Heart right ventricle (tissue), 16 donors: Measurements from ENCODE around the gene SLC7A9. TPM values are rescaled to one million over a fixed set of nuclear protein-coding genes. Genes with fewer than 3 reads are reported as not detected.

Experiments
- ATAC-seq, 8 donors: fragments of 200-7000 bp; cut with Tn5 transposase; one replicate each; pipeline ENCODE4 v1.9.1; 2020; ENCODE audit warnings: mild to moderate bottlenecking in 8 of 8, moderate library complexity in 8 of 8, moderate number of reproducible peaks in 1 of 8
- DNase-seq, 2 donors: peaks; one replicate each; pipeline ENCODE4 v3.0.0-alpha.2; 2020
- H3K27ac ChIP-seq, 10 donors: fragments of 200-600 bp; sonication (generic) in 2 of 10; one replicate each; pipeline versions ENCODE4 v1.5.0 to v1.8.0; 2020 to 2022; ENCODE audit warnings: mild to moderate bottlenecking in 3 of 10
- H3K27me3 ChIP-seq, 7 donors: fragments of 200-600 bp; one replicate each; pipeline ENCODE4 v1.8.0; 2021 to 2022; ENCODE audit warnings: mild to moderate bottlenecking in 2 of 7
- H3K36me3 ChIP-seq, 9 donors: fragments of 200-600 bp; sonication (generic) in 1 of 9; one replicate each; pipeline versions ENCODE4 v1.5.0 to v1.8.0; 2020 to 2022; ENCODE audit warnings: mild to moderate bottlenecking in 2 of 9
- H3K4me1 ChIP-seq, 9 donors: fragments of 200-600 bp; sonication (generic) in 1 of 9; one replicate each; pipeline versions ENCODE4 v1.5.0 to v1.8.0; 2020 to 2022; ENCODE audit warnings: mild to moderate bottlenecking in 4 of 9
- H3K4me3 ChIP-seq, 10 donors: fragments of 200-600 bp; sonication (generic) in 2 of 10; one replicate each; pipeline versions ENCODE4 v1.5.0 to v1.8.0; 2020 to 2022; ENCODE audit warnings: mild to moderate bottlenecking in 7 of 10, moderate library complexity in 2 of 10
- H3K9me3 ChIP-seq, 11 donors: fragments of 200-600 bp in 10 of 11; sonication (generic) in 2 of 11; one replicate each; pipeline versions ENCODE4 v1.5.0 to v1.8.0; 2013 to 2022; ENCODE audit warnings: mild to moderate bottlenecking in 2 of 11, control low read depth in 1 of 11, moderate library complexity in 1 of 11
- WGBS, 2 donors: extraction: QIAGEN DNeasy Blood & Tissue Kit; methylation state at CpG; one replicate each; pipeline ENCODE4 v1.1.7; 2013; ENCODE audit warnings: inconsistent platforms in 1 of 2; 5-methylcytosine and 5-hydroxymethylcytosine counted together
- intact Hi-C, 10 donors: fragments of 100-400 bp; cut with DNase I; formaldehyde crosslinking; loops; one replicate each; pipeline versions ENCODE4 v1.11.1 to v1.14.2; 2022
- long read RNA-seq, 3 donors: library from polyadenylated mRNA; unstranded; transcript quantifications; one replicate each; pipeline ENCODE4 v2.0.0, GENCODE V29; 2020 to 2021
- polyA plus RNA-seq, 2 donors: library from polyadenylated mRNA; stranded (reverse); fragments of 200-250 nt; gene quantifications; one replicate each; pipeline ENCODE4 v1.2.3, GENCODE V29; 2013
- total RNA-seq, 10 donors: library from RNA; stranded (reverse); fragmentation: NEBNext Ultra II Directional in 3 of 10; extraction: Animal tissue kit (Norgen Biotek cat#: 25700) in 3 of 10; gene quantifications; one replicate each; pipeline versions ENCODE4 v1.2.1 to v1.2.4, GENCODE V29; 2021 to 2023
- TF ChIP-seq, protein P1 (sequence below), 9 donors: fragments of 200-600 bp; sonication (generic) in 2 of 9; IDR thresholded peaks; one replicate each; pipeline versions ENCODE4 v1.5.0 to v1.8.0; 2021 to 2022; ENCODE audit warnings: antibody characterized with exemption in 9 of 9, mild to moderate bottlenecking in 5 of 9, moderate library complexity in 1 of 9
- donor health status: Arrhythmogenic right ventricular cardiomyopathy.
- donor health status: ischemic (EF 13 %, LVEDD 7.1; RV severe dilation, severe dysfunction).
- donor health status: healthy with polysubstance abuse.
- donor health status: DM: no; HTN: yes; CAD: no.
- donor health status: DM: no; HTN: no; CAD: no.
- donor health status: ischemic (EF 25% LVEDD 6.9; RV normal size, moderate dysfunction).
- donor health status: ischemic (EF 25% LVEDD 5.7; RV mildly dilated, moderate dysfunction).
- donor health status: healthy.
- donor health status: DM: yes; HTN: yes; CAD: no.
- donor health status: Ischemic cardiomyopathy.
- donor health status: ischemic (EF 35%, LVEDD 5.7; RV mildly dilated, moderate dysfunction).
- donor health status: nonischemic (EF 11% LVEDD 7.7; RV severe dilation, severe dysfunction).
- donor health status: DM: yes; HTN: yes; CAD: no.
- donor health status: PGD.
- donor health status: ischemic (EF 29% LVEDD 5.4; RV normal size, mild dysfunction).
- donor health status: nonischemic (EF 23%, LVEDD 6.1; RV moderate dilation, normal function).

Gene SLC7A9
- total RNA-seq (under 1 TPM in 1 of 10 donors, not detected in 9; 0.24 TPM), polyA plus RNA-seq (under 1 TPM in 1 of 2 donors, not detected in 1; 0.12 TPM)
- long read RNA-seq, donor 1 = 0 reads
- long read RNA-seq, donor 2 = 0 reads
- long read RNA-seq, donor 3 = 0 reads

DNA sequence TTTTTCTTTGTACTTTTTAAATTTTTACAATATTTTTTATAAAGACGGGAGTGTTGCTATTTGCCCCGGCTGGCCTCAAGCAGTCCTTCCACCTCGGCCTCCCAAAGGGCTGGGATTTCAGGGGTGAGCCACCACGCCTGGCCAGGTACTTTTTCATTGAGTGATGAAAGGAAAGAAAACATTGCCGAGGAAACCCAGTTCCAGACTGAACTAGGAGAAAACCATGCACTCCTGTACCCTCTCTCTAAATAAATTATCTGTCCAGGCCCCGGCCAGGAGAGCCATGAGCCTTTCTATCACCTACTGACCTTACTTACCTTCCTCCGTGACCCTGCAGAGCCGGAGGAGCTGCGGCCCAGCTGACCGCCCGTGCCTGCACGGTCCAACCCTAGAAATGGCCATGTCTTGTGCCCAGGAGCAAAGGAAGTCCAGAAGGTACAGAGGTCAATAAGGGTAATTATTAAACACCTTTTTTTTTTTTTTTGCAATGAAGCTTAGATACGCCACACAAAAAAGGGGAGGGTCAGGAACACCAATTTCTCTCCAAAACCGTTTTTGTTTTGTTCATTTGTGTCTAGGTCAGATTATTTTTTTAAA is at the start of gene SLC7A9:
Gene SLC7A9, minus strand, starts transcription at position 399 of the 597 bp plus-strand sequence. CDS start 1,233 bp downstream, outside the sequence.
- ATAC-seq (no peak), DNase-seq (no peak)
- no peaks in the 10 kb centered on the region for H3K27me3 ChIP-seq
- no peak within 1 kb of the TSS for H3K27ac ChIP-seq
- TF ChIP-seq, protein P1, sequence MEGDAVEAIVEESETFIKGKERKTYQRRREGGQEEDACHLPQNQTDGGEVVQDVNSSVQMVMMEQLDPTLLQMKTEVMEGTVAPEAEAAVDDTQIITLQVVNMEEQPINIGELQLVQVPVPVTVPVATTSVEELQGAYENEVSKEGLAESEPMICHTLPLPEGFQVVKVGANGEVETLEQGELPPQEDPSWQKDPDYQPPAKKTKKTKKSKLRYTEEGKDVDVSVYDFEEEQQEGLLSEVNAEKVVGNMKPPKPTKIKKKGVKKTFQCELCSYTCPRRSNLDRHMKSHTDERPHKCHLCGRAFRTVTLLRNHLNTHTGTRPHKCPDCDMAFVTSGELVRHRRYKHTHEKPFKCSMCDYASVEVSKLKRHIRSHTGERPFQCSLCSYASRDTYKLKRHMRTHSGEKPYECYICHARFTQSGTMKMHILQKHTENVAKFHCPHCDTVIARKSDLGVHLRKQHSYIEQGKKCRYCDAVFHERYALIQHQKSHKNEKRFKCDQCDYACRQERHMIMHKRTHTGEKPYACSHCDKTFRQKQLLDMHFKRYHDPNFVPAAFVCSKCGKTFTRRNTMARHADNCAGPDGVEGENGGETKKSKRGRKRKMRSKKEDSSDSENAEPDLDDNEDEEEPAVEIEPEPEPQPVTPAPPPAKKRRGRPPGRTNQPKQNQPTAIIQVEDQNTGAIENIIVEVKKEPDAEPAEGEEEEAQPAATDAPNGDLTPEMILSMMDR (IDR thresholded peaks at IDR 0.05) = no peak
- H3K4me1 ChIP-seq = no peaks in the 10 kb centered on the region
- 85 to 87% methylated on average over 14 of the region's 14 CpGs for WGBS, 2 donors
- H3K9me3 ChIP-seq = no peaks in the 10 kb centered on the region
- no peaks in the 10 kb centered on the region for H3K36me3 ChIP-seq
- no peak within 1 kb of the TSS for H3K4me3 ChIP-seq
- intact Hi-C loops = no loop called here

GRCh38 chr19:32919365-32919764 is 49.8 kb upstream of the SLC7A9 start:
- WGBS, 2 donors = 94 to 97% methylated on average over 4 of the region's 4 CpGs
- H3K4me3 ChIP-seq = no peak overlapping the region
- intact Hi-C loops = no loop called here
- ATAC-seq (no peak), DNase-seq (no peak)
- peaks cover 0 to 94% (median 40%) of the 10 kb centered on the region in 9 donors for H3K36me3 ChIP-seq
- H3K4me1 ChIP-seq = no peaks in the 10 kb centered on the region
- TF ChIP-seq, protein P1 (IDR thresholded peaks at IDR 0.05) = no peak
- no peak overlapping the region for H3K27ac ChIP-seq
- H3K9me3 ChIP-seq = no peaks in the 10 kb centered on the region
- H3K27me3 ChIP-seq = no peaks in the 10 kb centered on the region

DNA sequence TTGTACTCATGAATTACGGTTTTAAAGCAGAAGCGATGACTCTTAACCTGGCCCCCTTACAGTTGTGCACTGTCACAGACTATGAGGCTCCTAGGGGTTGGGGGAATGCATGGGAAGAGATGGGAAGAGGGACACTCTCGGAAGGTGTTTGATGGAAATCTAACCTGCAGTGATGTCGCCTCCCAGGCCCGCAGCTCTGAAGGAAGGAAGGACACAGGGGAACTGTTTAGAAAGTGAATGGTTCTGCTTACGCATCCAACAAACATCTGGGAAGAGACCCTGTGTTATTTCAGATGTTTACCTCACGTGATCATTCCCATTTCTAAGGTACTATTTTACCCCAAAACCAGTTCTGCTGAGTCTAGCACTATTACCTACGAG is 48.0 kb upstream of the SLC7A9 start:
- Histone ChIP-seq H3K36me3 (peaks cover 0 to 90% (median 37%) of the 10 kb centered on the region in 9 donors), H3K27me3 (no peaks in the 10 kb centered on the region), H3K27ac (no peak overlapping the region), H3K4me3 (no peak overlapping the region), H3K9me3 (no peaks in the 10 kb centered on the region), H3K4me1 (no peaks in the 10 kb centered on the region)
- ATAC-seq (no peak), DNase-seq (no peak)
- intact Hi-C loops = no loop called here
- TF ChIP-seq, protein P1 (IDR thresholded peaks at IDR 0.05) = no peak
- 90 to 92% methylated on average over 8 of the region's 8 CpGs for WGBS, 2 donors

- WGBS, 2 donors = 48 to 54% methylated on average over 4 of the region's 4 CpGs
- Histone ChIP-seq H3K4me1 (no peaks in the 10 kb centered on the region), H3K36me3 (peaks cover 0 to 90% (median 37%) of the 10 kb centered on the region in 9 donors), H3K4me3 (no peak overlapping the region), H3K27me3 (no peaks in the 10 kb centered on the region), H3K27ac (no peak overlapping the region), H3K9me3 (no peaks in the 10 kb centered on the region)
- ATAC-seq = no peak
- DNase-seq = no peak
- intact Hi-C loops = no loop called here
- TF ChIP-seq, protein P1 (IDR thresholded peaks at IDR 0.05) = no peak
Observed at GRCh38 chr19:32916969-32917615, 47.5 kb upstream of the SLC7A9 start.
